K562 (cell line): Measurements from ENCODE around the gene UQCRC1. TPM values are rescaled to one million over a fixed set of nuclear protein-coding genes. Genes with fewer than 3 reads are reported as not detected.

Experiments used
- CBFA2T3 ChIP-seq: fragments of 450-650 bp; IDR thresholded peaks from 2 replicates; pipeline ENCODE4 v1.6.1; 2017
- CXXC5 ChIP-seq: fragments of 250-450 bp; sonication (Bioruptor Pico); IDR thresholded peaks from 2 replicates; pipeline ENCODE4 v1.8.0; 2022; ENCODE audit warnings: inconsistent platforms, mild to moderate bottlenecking, moderate library complexity
- FOSL1 ChIP-seq: fragments of 200-800 bp; sonication (Bioruptor generic); conservative IDR thresholded peaks from 2 replicates; pipeline ENCODE4 v1.6.1; 2016; ENCODE audit warnings: missing genetic modification characterization, missing compliant biosample characterization
- GATA2 ChIP-seq: sonication (generic); formaldehyde crosslinking; IDR thresholded peaks from 2 replicates; pipeline ENCODE4 v1.4.0; 2020; ENCODE audit warnings: mild to moderate bottlenecking, missing genetic modification reagents
- IRF2 ChIP-seq: sonication (generic); formaldehyde crosslinking; IDR thresholded peaks from 2 replicates; pipeline ENCODE4 v1.8.1; 2022; ENCODE audit warnings: mild to moderate bottlenecking, missing genetic modification reagents
- JUN ChIP-seq, 2 experiments: sonication (generic) in 1 of 2; formaldehyde crosslinking in 1 of 2; IDR thresholded peaks; 2 replicates each; pipeline versions ENCODE4 v1.6.1 to v1.8.0; 2012 to 2022; ENCODE audit warnings: borderline replicate concordance in 2 of 2, mild to moderate bottlenecking in 2 of 2, improper control_type of control experiment in 1 of 2, low read depth in 1 of 2, low read length in 1 of 2, missing genetic modification reagents in 1 of 2
- MAFF ChIP-seq: IDR thresholded peaks from 2 replicates; pipeline ENCODE4 v1.6.1; 2012; ENCODE audit warnings: low read length, improper control_type of control experiment
- MCM2 ChIP-seq: fragments of 450-650 bp; IDR thresholded peaks from 2 replicates; pipeline ENCODE4 v1.6.1; 2017; ENCODE audit warnings: low read depth, mild to moderate bottlenecking
- NFE2L1 ChIP-seq: fragments of 450-650 bp; IDR thresholded peaks from 2 replicates; pipeline ENCODE4 v1.6.1; 2016; ENCODE audit warnings: missing genetic modification characterization, low read depth, mild to moderate bottlenecking, missing compliant biosample characterization, moderate library complexity, borderline replicate concordance
- NFRKB ChIP-seq: fragments of 450-650 bp; IDR thresholded peaks from 2 replicates; pipeline ENCODE4 v1.6.1; 2016; ENCODE audit warnings: low read depth
- SIX5 ChIP-seq, 2 experiments: IDR thresholded peaks; 2 replicates each; pipeline ENCODE4 v1.6.1; 2011; ENCODE audit warnings: low read length in 2 of 2, borderline replicate concordance in 1 of 2, low read depth in 1 of 2, mild to moderate bottlenecking in 1 of 2, moderate library complexity in 1 of 2; ENCODE audit not compliant: insufficient read depth in 1 of 2
- STAT5A ChIP-seq: IDR thresholded peaks from 2 replicates; pipeline ENCODE4 v1.6.1; 2012; ENCODE audit warnings: low read length, inconsistent platforms, borderline replicate concordance
- TRIM28 ChIP-seq: fragments of 450-650 bp; IDR thresholded peaks from 2 replicates; pipeline ENCODE4 v1.6.1; 2017
- ZEB2 ChIP-seq: fragments of 450-650 bp; IDR thresholded peaks from 2 replicates; pipeline ENCODE4 v1.6.1; 2016
- ZNF174 ChIP-seq: fragments of 250-450 bp; sonication (Bioruptor Pico); IDR thresholded peaks from 2 replicates; pipeline ENCODE4 v1.4.0; 2020; ENCODE audit warnings: mild to moderate bottlenecking
- ZNF224 ChIP-seq: sonication (generic); formaldehyde crosslinking; IDR thresholded peaks from 2 replicates; pipeline ENCODE4 v1.8.0; 2022; ENCODE audit warnings: mild to moderate bottlenecking, missing genetic modification reagents
- ZNF3 ChIP-seq: fragments of 250-450 bp; sonication (Bioruptor Pico); IDR thresholded peaks from 2 replicates; pipeline ENCODE4 v1.5.0; 2021; ENCODE audit warnings: mild to moderate bottlenecking, moderate library complexity
- ZZZ3 ChIP-seq: fragments of 450-650 bp; IDR thresholded peaks from 2 replicates; pipeline ENCODE4 v1.6.1; 2016; ENCODE audit warnings: antibody characterized with exemption, mild to moderate bottlenecking, moderate library complexity
- polyA plus RNA-seq, 8 experiments: library from polyadenylated mRNA; depleted of rRNA in 4 of 8; stranded (reverse) in 5 of 8; unstranded in 3 of 8; fragments of >200 nt; fragmentation: Nextera tagmentation in 2 of 8; fragmentation: Illumina TruSeq in 1 of 8; extraction: Ambion mirVana in 2 of 8; extraction: Trizol in 1 of 8; gene quantifications; 2 replicates each; pipeline versions ENCODE4 v1.2.1 to v1.2.3, GENCODE V29; 2011 to 2014; ENCODE audit warnings: inconsistent platforms in 1 of 8, missing spikeins in 1 of 8
- total RNA-seq, 7 experiments: library from RNA; depleted of rRNA in 6 of 7; stranded (reverse); fragments of >200 nt in 6 of 7; fragmentation: Illumina TruSeq in 2 of 7; extraction: Trizol in 2 of 7; gene quantifications; 2 replicates each; pipeline versions ENCODE4 v1.2.1 to v1.2.3, GENCODE V29; 2011 to 2021; ENCODE audit warnings: low replicate concordance in 1 of 7
- TF ChIP-seq, protein P1 (sequence below), 2 experiments: fragments of 450-650 bp; IDR thresholded peaks; 2 replicates each; pipeline ENCODE4 v1.6.1; 2016
- TF ChIP-seq, protein P2 (sequence below): fragments of 250-450 bp; sonication (Bioruptor Pico); IDR thresholded peaks from 2 replicates; pipeline ENCODE4 v1.4.0; 2020; ENCODE audit warnings: mild to moderate bottlenecking, moderate library complexity
- TF ChIP-seq, protein P3 (sequence below): fragments of 200-800 bp; sonication (Bioruptor generic); IDR thresholded peaks from 2 replicates; pipeline ENCODE4 v1.6.1; 2017; ENCODE audit warnings: missing genetic modification characterization, missing compliant biosample characterization
- TF ChIP-seq, protein P4 (sequence below): fragments of 450-650 bp; IDR thresholded peaks from 2 replicates; pipeline ENCODE4 v1.6.1; 2018; ENCODE audit not compliant: partially characterized antibody

Gene UQCRC1
- total and polyA plus RNA-seq, 9 of the 15 experiments (the other 6 are each of a cell fraction or from before 2014, with no cell fraction given) = 125 to 424 (median 268) TPM

DNA sequence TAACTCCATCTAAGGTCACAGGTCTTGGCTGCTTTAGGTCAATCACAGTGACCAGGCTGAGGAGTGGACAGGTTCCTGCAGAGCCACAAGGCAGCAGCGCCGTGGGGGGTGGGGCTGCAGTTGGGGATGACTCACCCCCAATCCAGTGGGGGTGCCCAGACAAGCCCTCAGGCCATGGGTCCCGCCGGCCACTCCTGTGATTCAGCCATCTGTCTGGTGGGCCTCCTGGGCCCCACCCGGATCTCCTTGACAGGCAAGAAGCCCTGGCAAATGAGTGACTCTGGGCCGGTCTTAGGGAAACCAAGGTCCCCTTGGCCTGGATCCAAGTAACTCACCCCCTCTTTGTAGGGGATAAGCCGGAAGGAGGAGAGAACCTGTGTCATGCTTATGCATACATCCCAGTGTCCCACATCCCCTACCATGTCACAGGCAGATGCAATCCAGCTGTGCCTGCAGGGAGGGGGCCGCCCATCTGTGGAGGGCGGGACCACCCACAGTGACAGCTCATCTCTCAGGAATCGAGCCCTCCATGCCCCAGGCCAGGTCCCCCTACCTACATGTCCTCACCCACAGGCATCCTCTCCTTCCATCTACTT lies 13.8 kb downstream of the UQCRC1 start (continued):
- TF ChIP-seq, protein P1, sequence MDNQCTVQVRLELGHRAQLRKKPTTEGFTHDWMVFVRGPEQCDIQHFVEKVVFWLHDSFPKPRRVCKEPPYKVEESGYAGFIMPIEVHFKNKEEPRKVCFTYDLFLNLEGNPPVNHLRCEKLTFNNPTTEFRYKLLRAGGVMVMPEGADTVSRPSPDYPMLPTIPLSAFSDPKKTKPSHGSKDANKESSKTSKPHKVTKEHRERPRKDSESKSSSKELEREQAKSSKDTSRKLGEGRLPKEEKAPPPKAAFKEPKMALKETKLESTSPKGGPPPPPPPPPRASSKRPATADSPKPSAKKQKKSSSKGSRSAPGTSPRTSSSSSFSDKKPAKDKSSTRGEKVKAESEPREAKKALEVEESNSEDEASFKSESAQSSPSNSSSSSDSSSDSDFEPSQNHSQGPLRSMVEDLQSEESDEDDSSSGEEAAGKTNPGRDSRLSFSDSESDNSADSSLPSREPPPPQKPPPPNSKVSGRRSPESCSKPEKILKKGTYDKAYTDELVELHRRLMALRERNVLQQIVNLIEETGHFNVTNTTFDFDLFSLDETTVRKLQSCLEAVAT (IDR thresholded peaks at IDR 0.05) = no peak
- TF ChIP-seq NFRKB = no peak
- TF ChIP-seq NFE2L1 (tag) = no peak
- TF ChIP-seq MAFF = no peak
- TF ChIP-seq, protein P2, sequence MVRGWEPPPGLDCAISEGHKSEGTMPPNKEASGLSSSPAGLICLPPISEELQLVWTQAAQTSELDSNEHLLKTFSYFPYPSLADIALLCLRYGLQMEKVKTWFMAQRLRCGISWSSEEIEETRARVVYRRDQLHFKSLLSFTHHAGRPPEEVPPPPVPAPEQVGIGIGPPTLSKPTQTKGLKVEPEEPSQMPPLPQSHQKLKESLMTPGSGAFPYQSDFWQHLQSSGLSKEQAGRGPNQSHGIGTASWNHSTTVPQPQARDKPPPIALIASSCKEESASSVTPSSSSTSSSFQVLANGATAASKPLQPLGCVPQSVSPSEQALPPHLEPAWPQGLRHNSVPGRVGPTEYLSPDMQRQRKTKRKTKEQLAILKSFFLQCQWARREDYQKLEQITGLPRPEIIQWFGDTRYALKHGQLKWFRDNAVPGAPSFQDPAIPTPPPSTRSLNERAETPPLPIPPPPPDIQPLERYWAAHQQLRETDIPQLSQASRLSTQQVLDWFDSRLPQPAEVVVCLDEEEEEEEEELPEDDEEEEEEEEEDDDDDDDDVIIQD (CRISPR knock-in tag) = no peak
- peak; percentile 73; the same call in 1 of the 2 replicates for TF ChIP-seq JUN (IDR thresholded peaks at IDR 0.05; ENCODE audit: borderline replicate concordance, low read depth, low read length)
- no peak for TF ChIP-seq JUN (CRISPR knock-in tag; IDR thresholded peaks at IDR 0.05; ENCODE audit: borderline replicate concordance)
- TF ChIP-seq, protein P3, sequence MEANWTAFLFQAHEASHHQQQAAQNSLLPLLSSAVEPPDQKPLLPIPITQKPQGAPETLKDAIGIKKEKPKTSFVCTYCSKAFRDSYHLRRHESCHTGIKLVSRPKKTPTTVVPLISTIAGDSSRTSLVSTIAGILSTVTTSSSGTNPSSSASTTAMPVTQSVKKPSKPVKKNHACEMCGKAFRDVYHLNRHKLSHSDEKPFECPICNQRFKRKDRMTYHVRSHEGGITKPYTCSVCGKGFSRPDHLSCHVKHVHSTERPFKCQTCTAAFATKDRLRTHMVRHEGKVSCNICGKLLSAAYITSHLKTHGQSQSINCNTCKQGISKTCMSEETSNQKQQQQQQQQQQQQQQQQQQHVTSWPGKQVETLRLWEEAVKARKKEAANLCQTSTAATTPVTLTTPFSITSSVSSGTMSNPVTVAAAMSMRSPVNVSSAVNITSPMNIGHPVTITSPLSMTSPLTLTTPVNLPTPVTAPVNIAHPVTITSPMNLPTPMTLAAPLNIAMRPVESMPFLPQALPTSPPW = peak; percentile 52
- no peak for TF ChIP-seq MCM2
- TF ChIP-seq TRIM28 = no peak
- no peak for TF ChIP-seq ZZZ3
- peak; percentile 91 for TF ChIP-seq FOSL1 (tag)
- no peak for TF ChIP-seq ZNF174
- TF ChIP-seq CXXC5 (CRISPR knock-in tag) = no peak
- TF ChIP-seq ZNF224 (CRISPR knock-in tag) = no peak
- TF ChIP-seq ZNF3 = no peak
- TF ChIP-seq CBFA2T3 = peak; percentile 38
- TF ChIP-seq STAT5A = no peak
- no peak for TF ChIP-seq ZEB2
- TF ChIP-seq, protein P4, sequence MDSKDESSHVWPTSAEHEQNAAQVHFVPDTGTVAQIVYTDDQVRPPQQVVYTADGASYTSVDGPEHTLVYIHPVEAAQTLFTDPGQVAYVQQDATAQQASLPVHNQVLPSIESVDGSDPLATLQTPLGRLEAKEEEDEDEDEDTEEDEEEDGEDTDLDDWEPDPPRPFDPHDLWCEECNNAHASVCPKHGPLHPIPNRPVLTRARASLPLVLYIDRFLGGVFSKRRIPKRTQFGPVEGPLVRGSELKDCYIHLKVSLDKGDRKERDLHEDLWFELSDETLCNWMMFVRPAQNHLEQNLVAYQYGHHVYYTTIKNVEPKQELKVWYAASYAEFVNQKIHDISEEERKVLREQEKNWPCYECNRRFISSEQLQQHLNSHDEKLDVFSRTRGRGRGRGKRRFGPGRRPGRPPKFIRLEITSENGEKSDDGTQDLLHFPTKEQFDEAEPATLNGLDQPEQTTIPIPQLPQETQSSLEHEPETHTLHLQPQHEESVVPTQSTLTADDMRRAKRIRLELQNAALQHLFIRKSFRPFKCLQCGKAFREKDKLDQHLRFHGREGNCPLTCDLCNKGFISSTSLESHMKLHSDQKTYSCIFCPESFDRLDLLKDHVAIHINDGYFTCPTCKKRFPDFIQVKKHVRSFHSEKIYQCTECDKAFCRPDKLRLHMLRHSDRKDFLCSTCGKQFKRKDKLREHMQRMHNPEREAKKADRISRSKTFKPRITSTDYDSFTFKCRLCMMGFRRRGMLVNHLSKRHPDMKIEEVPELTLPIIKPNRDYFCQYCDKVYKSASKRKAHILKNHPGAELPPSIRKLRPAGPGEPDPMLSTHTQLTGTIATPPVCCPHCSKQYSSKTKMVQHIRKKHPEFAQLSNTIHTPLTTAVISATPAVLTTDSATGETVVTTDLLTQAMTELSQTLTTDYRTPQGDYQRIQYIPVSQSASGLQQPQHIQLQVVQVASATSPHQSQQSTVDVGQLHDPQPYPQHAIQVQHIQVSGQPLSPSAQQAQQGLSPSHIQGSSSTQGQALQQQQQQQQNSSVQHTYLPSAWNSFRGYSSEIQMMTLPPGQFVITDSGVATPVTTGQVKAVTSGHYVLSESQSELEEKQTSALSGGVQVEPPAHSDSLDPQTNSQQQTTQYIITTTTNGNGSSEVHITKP = peak; percentile 33
- no peak for TF ChIP-seq SIX5 (IDR thresholded peaks at IDR 0.05; ENCODE audit: borderline replicate concordance in 1 of 2, insufficient read depth in 1 of 2, low read depth in 1 of 2, low read length in 2 of 2)
- no peak for TF ChIP-seq IRF2 (CRISPR knock-in tag)
- TF ChIP-seq GATA2 (CRISPR knock-in tag) = no peak
